Stimulated activated CD4-positive, alpha-beta T cell treated with anti-CD3 and anti-CD28 coated beads, Interleukin-15, amount 100 ng/mL, for 1 hour (primary cell): ENCODE measurements around the gene NKD2.

Experiments used
- DNase-seq, 2 donors: peaks; one replicate each; pipeline ENCODE4 v3.0.0-alpha.2; 2020; ENCODE audit warnings: low read depth in 1 of 2, low spot score in 1 of 2

Gene NKD2

GRCh38 chr5:1086137-1086536 lies 77.5 kb downstream of the NKD2 start:
- no peak for DNase-seq

- no peak for DNase-seq
Observed at GRCh38 chr5:1086871-1087270, 78.3 kb downstream of the NKD2 start.

- no peak for DNase-seq
Observed at GRCh38 chr5:1087428-1087827, 78.8 kb downstream of the NKD2 start.

GRCh38 chr5:1088031-1088430 lies 79.4 kb downstream of the NKD2 start:
- DNase-seq: no peak
